ENCODE measurements around the gene CRELD2.
"Not testable (repeated sequence)": the region's sequence is repeated elsewhere in the genome, so short reads cannot be mapped to it uniquely, and the experiment has no call there.

CRELD2 gene

GRCh38 chr22:49943405-49943765 is 25.0 kb downstream of the CRELD2 start:
- no peak for TF ChIP-seq CTCF (IDR thresholded peaks at IDR 0.05; ENCODE audit: control insufficient read depth, insufficient read depth, low read depth, low read length, missing control alignments)
- H3K4me3 ChIP-seq (ENCODE audit: control insufficient read depth, low read depth, low read length): no peak overlapping the region
- DNase-seq (ENCODE audit: low read depth): no peak

GRCh38 chr22:49943771-49944398 is 25.5 kb downstream of the CRELD2 start:
- H3K4me3 ChIP-seq (ENCODE audit: control insufficient read depth, low read depth, low read length): no peak overlapping the region
- no peak for TF ChIP-seq CTCF (IDR thresholded peaks at IDR 0.05; ENCODE audit: control insufficient read depth, insufficient read depth, low read depth, low read length, missing control alignments)
- DNase-seq (ENCODE audit: low read depth): no peak

- H3K4me3 ChIP-seq (ENCODE audit: control insufficient read depth, low read depth, low read length): no peak overlapping the region
- no peak for TF ChIP-seq CTCF (IDR thresholded peaks at IDR 0.05; ENCODE audit: control insufficient read depth, insufficient read depth, low read depth, low read length, missing control alignments)
- DNase-seq (ENCODE audit: low read depth): no peak
These were observed 26.0 kb downstream of the CRELD2 start for GRCh38 chr22:49944399-49944891.

GRCh38 chr22:49945042-49945794 is 26.8 kb downstream of the CRELD2 start:
- not testable (repeated sequence) for H3K4me3 ChIP-seq (ENCODE audit: control insufficient read depth, low read depth, low read length); DNase-seq (ENCODE audit: low read depth)

GRCh38 chr22:49946612-49947295 is 28.3 kb downstream of the CRELD2 start:
- no peak for DNase-seq (ENCODE audit: low read depth)
- H3K4me3 ChIP-seq (ENCODE audit: control insufficient read depth, low read depth, low read length): no peak overlapping the region
- no peak for TF ChIP-seq CTCF (IDR thresholded peaks at IDR 0.05; ENCODE audit: control insufficient read depth, insufficient read depth, low read depth, low read length, missing control alignments)

GRCh38 chr22:49947296-49947622 is 28.8 kb downstream of the CRELD2 start:
- H3K4me3 ChIP-seq (ENCODE audit: control insufficient read depth, low read depth, low read length): no peak overlapping the region
- DNase-seq (ENCODE audit: low read depth): no peak
- no peak for TF ChIP-seq CTCF (IDR thresholded peaks at IDR 0.05; ENCODE audit: control insufficient read depth, insufficient read depth, low read depth, low read length, missing control alignments)
